Right cardiac atrium (tissue), 5 donors: ENCODE data around the gene PAQR9. TPM values are rescaled to one million over a fixed set of nuclear protein-coding genes. Genes with fewer than 3 reads are reported as not detected.

ENCODE experiments used
- ATAC-seq, 2 donors: fragments of 200-7000 bp; cut with Tn5 transposase; one replicate each; pipeline versions ENCODE4 v1.8.0 to v1.9.1; 2020; ENCODE audit warnings: moderate library complexity in 2 of 2, mild to moderate bottlenecking in 1 of 2
- DNase-seq, 3 donors: peaks; one replicate each; pipeline ENCODE4 v3.0.0-alpha.2; 2020
- H3K27ac ChIP-seq: one replicate; pipeline ENCODE4 v1.5.1; 2013; ENCODE audit warnings: mild to moderate bottlenecking, low read length, control low read depth, moderate library complexity
- H3K27me3 ChIP-seq: one replicate; pipeline ENCODE4 v1.6.1; 2013; ENCODE audit not compliant: control insufficient read depth, insufficient read depth
- H3K4me1 ChIP-seq: one replicate; pipeline ENCODE4 v1.6.1; 2013; ENCODE audit warnings: low read length; ENCODE audit not compliant: control insufficient read depth, insufficient read depth
- H3K4me3 ChIP-seq: one replicate; pipeline ENCODE4 v1.5.1; 2013; ENCODE audit warnings: low read length, control low read depth
- H3K9me3 ChIP-seq: one replicate; pipeline ENCODE4 v1.6.1; 2013; ENCODE audit warnings: low read length; ENCODE audit not compliant: control insufficient read depth
- WGBS: extraction: QIAGEN DNeasy Blood & Tissue Kit; methylation state at CpG from one replicate; pipeline ENCODE4 v1.1.7; 2013; 5-methylcytosine and 5-hydroxymethylcytosine counted together
- intact Hi-C, 4 donors: fragments of 100-400 bp; cut with DNase I; formaldehyde crosslinking; loops; one replicate each; pipeline versions ENCODE4 v1.11.0 to v1.14.0; 2022 to 2023
- polyA plus RNA-seq: library from polyadenylated mRNA; stranded (reverse); fragments of 200-250 nt; gene quantifications from one replicate; pipeline ENCODE4 v1.2.3, GENCODE V29; 2013
- total RNA-seq, 4 donors: library from RNA; stranded (reverse); fragmentation: NEBNext Ultra II Directional; extraction: Animal tissue kit (Norgen Biotek cat#: 25700); gene quantifications; one replicate each; pipeline ENCODE4 v1.2.1, GENCODE V29; 2021
- donor health status: healthy with polysubstance abuse.
- donor health status: DM: no; HTN: yes; CAD: no.
- donor health status: DM: no; HTN: no; CAD: no.
- donor health status: DM: no; HTN: yes; CAD: no; lungs with severe emphysema.
- donor health status: DM: yes; HTN: yes; CAD: no.

Gene PAQR9
- total and polyA plus RNA-seq, 5 donors, result 4.7 to 12.5 (median 8.6) TPM

DNA sequence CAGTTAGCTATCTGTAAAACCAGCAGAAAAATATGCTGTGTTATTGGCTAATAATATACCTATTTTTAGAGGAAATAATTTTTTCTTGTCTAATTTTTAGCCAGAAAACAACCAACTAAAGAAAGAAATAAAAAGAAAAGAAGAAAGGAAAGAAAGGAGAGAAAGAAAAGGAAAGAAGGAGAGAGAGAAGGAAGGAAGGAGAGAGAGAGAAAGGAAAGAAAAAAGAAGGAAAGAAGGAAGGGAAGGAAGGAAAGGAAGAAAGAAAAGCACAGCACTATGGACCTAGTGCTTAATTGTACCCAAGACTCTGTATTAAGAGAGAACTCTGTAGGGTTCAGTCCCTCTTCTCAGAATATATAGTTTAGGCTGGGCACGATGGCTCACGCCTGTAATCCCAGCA is 3.3 kb upstream of the PAQR9 start:
- H3K9me3 ChIP-seq, result no peaks in the 10 kb centered on the region
- no peak overlapping the region for H3K4me3 ChIP-seq
- no peaks in the 10 kb centered on the region for H3K4me1 ChIP-seq
- ATAC-seq (no peak), DNase-seq (no peak)
- WGBS, result 97% methylated on average over 2 of the region's 2 CpGs
- intact Hi-C loops, result no loop called here
- no peak overlapping the region for H3K27ac ChIP-seq
- no peaks in the 10 kb centered on the region for H3K27me3 ChIP-seq

GRCh38 chr3:142965581-142965980 is 2.1 kb upstream of the PAQR9 start:
- H3K9me3 ChIP-seq, result no peaks in the 10 kb centered on the region
- intact Hi-C loops, result no loop called here
- H3K4me1 ChIP-seq, result no peaks in the 10 kb centered on the region
- no peak for DNase-seq
- H3K4me3 ChIP-seq, result no peak overlapping the region
- H3K27me3 ChIP-seq, result no peaks in the 10 kb centered on the region
- 88% methylated on average over 3 of the region's 3 CpGs for WGBS
- no peak for ATAC-seq
- no peak overlapping the region for H3K27ac ChIP-seq

- under 1% methylated on average over 35 of the region's 35 CpGs for WGBS
- Histone ChIP-seq H3K4me1 (no peaks in the 10 kb centered on the region), H3K4me3 (peak overlapping the region; percentile 79), H3K27ac (peak overlapping the region; percentile 70), H3K9me3 (no peaks in the 10 kb centered on the region), H3K27me3 (no peaks in the 10 kb centered on the region)
- DNase-seq (peak in 1 of 3 donors; percentile 54), ATAC-seq (peak; percentile 50 to 63)
- intact Hi-C loops, result no loop called here
Measured at GRCh38 chr3:142963234-142963515, 299 bp downstream of the PAQR9 start.

DNA sequence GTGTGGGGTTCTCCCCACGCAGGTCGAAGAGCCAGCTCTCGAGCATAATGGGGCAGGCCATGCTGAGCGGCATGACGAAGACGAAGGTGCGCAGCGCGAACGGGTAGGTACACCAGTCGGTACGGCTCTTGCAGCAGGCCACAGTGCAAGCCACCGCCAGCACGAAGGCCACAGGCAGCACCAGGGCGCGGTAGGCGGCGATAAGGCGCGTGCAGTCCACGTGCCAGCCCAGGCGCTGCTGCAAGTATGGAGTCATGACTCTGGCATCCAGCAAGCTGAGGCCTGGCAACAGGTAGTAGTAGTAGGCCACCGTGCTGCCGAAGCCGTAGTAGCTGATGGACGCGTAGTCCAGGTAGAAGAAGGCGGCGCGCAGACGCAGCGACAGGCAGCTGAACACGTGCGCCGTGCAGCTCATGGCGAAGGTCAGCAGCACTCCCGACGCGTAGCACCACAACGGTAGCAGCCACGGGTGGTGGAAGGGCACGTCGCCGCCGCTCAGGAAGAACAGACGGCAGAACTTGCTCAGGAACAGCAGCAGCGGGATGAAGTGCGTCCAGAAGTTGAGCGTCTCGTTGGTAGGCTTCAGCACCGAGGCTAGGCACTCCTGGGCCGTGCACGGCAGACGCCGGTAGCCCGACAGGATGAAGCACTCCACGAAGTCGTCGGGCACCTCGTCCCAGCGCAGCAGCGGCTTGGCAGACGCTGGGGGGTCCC is 797 bp downstream of the PAQR9 start:
- ATAC-seq (peak; percentile 7 to 13), DNase-seq (peak in 2 of 3 donors; percentile 50 to 58)
- Histone ChIP-seq H3K9me3 (no peaks in the 10 kb centered on the region), H3K27ac (peak overlapping the region; percentile 70), H3K4me1 (no peaks in the 10 kb centered on the region), H3K27me3 (no peaks in the 10 kb centered on the region), H3K4me3 (peak overlapping the region; percentile 79)
- intact Hi-C loops, result no loop called here
- 55% methylated on average over 63 of the region's 63 CpGs for WGBS

GRCh38 chr3:142962175-142962519 is 1.3 kb downstream of the PAQR9 start:
- Histone ChIP-seq H3K4me1 (no peaks in the 10 kb centered on the region), H3K27ac (no peak overlapping the region), H3K27me3 (no peaks in the 10 kb centered on the region), H3K4me3 (no peak overlapping the region), H3K9me3 (no peaks in the 10 kb centered on the region)
- intact Hi-C loops, result no loop called here
- WGBS, result 94% methylated on average over 19 of the region's 19 CpGs
- ATAC-seq (peak in 1 of 2 donors; percentile 7), DNase-seq (peak in 1 of 3 donors; percentile 44)

DNA sequence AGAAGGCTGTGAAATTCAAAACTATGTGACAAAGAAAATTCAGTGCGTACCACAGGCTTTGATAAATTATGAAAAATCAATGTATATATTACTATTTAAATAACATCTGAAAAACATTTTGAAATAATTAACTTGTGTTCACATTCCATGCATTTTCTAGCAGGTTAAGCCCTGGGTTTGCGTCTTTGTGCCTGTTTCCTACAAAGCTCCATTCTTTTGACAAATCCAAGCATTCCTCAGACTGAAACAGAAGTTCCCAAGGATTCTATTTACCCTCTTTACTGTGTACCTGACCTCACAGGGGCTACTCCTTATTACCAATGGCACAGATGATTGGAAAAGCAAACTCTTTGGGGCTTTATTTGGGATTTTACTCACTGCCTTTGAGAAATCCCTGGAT is 1.9 kb downstream of the PAQR9 start:
- Histone ChIP-seq H3K27ac (no peak overlapping the region), H3K27me3 (no peaks in the 10 kb centered on the region)
- 85% methylated on average over 2 of the region's 2 CpGs for WGBS

GRCh38 chr3:142960322-142960850 is 3.1 kb downstream of the PAQR9 start:
- ATAC-seq (no peak), DNase-seq (no peak)
- H3K9me3 ChIP-seq, result no peaks in the 10 kb centered on the region
- no peak overlapping the region for H3K27ac ChIP-seq
- no peaks in the 10 kb centered on the region for H3K27me3 ChIP-seq
- 71% methylated on average over 1 of the region's 1 CpG for WGBS
- H3K4me1 ChIP-seq, result no peaks in the 10 kb centered on the region
- intact Hi-C loops, result no loop called here
- no peak overlapping the region for H3K4me3 ChIP-seq

More for the DNA sequence above, 1.9 kb downstream of the PAQR9 start:
- DNase-seq (no peak), ATAC-seq (no peak)
- intact Hi-C loops, result no loop called here
- Histone ChIP-seq H3K9me3 (no peaks in the 10 kb centered on the region), H3K4me1 (no peaks in the 10 kb centered on the region), H3K4me3 (no peak overlapping the region)

GRCh38 chr3:142958707-142959106 is 4.8 kb downstream of the PAQR9 start:
- intact Hi-C loops, result no loop called here
- H3K4me1 ChIP-seq, result no peaks in the 10 kb centered on the region
- DNase-seq (peak in 1 of 3 donors; percentile 39), ATAC-seq (peak in 1 of 2 donors; percentile 52)
- no peaks in the 10 kb centered on the region for H3K9me3 ChIP-seq
- 55% methylated on average over 6 of the region's 6 CpGs for WGBS
- H3K4me3 ChIP-seq, result no peak overlapping the region
- H3K27ac ChIP-seq, result peak overlapping the region; percentile 61
- no peaks in the 10 kb centered on the region for H3K27me3 ChIP-seq

DNA sequence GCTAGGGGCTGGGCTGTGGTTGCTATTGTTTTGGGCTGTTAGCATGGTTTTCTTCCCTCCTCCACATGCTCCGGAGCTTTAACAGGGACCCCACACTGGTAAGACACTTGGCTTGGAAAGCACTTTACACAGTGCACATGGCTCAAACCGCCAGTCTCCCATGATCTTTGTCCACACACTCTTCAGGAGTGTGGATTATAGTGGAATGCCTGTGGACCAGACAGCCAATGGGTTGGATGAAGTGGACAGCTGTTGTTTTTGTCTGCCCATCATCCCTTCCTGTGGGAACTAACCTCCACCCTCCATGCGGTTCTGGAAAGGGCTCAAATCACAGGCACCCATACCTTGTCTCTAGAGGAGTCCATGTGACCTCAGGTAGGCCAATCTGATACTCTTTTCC is 10.0 kb downstream of the PAQR9 start:
- ATAC-seq (no peak), DNase-seq (no peak)
- Histone ChIP-seq H3K27me3 (no peaks in the 10 kb centered on the region), H3K4me3 (no peak overlapping the region), H3K27ac (no peak overlapping the region), H3K4me1 (no peaks in the 10 kb centered on the region), H3K9me3 (no peaks in the 10 kb centered on the region)
- 84% methylated on average over 3 of the region's 3 CpGs for WGBS
- intact Hi-C loops, result no loop called here

GRCh38 chr3:142952272-142953193 is 10.9 kb downstream of the PAQR9 start:
- Histone ChIP-seq H3K4me1 (no peaks in the 10 kb centered on the region), H3K27me3 (no peaks in the 10 kb centered on the region), H3K9me3 (no peaks in the 10 kb centered on the region), H3K4me3 (no peak overlapping the region), H3K27ac (no peak overlapping the region)
- intact Hi-C loops, result no loop called here
- no peak for DNase-seq
- 67% methylated on average over 8 of the region's 8 CpGs for WGBS
- peak in 1 of 2 donors; percentile 48 for ATAC-seq

DNA sequence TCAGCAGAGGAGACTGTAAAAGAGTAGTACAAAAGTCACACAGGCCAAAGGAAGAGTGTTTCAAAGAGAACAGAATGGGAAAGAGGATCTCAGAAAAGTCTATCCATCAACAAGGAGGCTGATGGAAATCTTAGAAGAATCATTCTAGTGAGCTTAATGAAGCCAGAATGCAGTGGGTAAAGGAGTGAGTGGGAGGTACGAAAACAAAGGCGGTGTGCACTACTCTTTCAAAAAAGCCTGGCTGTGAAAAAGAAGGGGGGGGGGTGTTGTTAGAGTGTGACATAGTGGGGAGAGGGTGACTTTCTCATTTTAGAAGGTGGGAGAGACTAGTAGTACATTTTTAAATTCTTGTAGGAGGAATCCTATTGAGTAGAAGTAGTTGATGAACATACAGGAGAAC is 11.7 kb downstream of the PAQR9 start:
- intact Hi-C loops, result no loop called here
- WGBS, result 88% methylated on average over 2 of the region's 2 CpGs
- ATAC-seq (no peak), DNase-seq (no peak)
- no peak overlapping the region for H3K4me3 ChIP-seq
- H3K27me3 ChIP-seq, result no peaks in the 10 kb centered on the region
- no peaks in the 10 kb centered on the region for H3K9me3 ChIP-seq
- no peak overlapping the region for H3K27ac ChIP-seq
- H3K4me1 ChIP-seq, result no peaks in the 10 kb centered on the region
